ENCODE measurements around the gene SERINC3.

Gene SERINC3

GRCh38 chr20:44481719-44482416 is 40.0 kb downstream of the SERINC3 start:
- Histone ChIP-seq H3K4me3 (no peak overlapping the region), H3K4me1 (peaks cover 0 to under 1% (median 0%) of the 10 kb centered on the region in 4 donors), H3K27ac (no peak overlapping the region), H3K36me3 (peaks cover 14 to 67% (median 56%) of the 10 kb centered on the region in 3 donors), H3K9me3 (no peaks in the 10 kb centered on the region), H3K27me3 (no peaks in the 10 kb centered on the region)
- TF ChIP-seq CTCF (IDR thresholded peaks at IDR 0.05) = no peak
- no peak for DNase-seq
- intact Hi-C loops (cut with DNase I; ENCODE audit: low total_unique reads) = no loop called here

GRCh38 chr20:44480097-44480496 is 41.8 kb downstream of the SERINC3 start:
- TF ChIP-seq CTCF (IDR thresholded peaks at IDR 0.05) = no peak
- no peak overlapping the region for H3K27ac ChIP-seq
- peaks cover 0 to 13% (median 11%) of the 10 kb centered on the region in 4 donors for H3K4me1 ChIP-seq
- peaks cover 14 to 53% (median 53%) of the 10 kb centered on the region in 3 donors for H3K36me3 ChIP-seq
- no peak for DNase-seq
- no peaks in the 10 kb centered on the region for H3K9me3 ChIP-seq
- no peak overlapping the region for H3K4me3 ChIP-seq
- intact Hi-C loops (cut with DNase I; ENCODE audit: low total_unique reads) = no loop called here
- H3K27me3 ChIP-seq = no peaks in the 10 kb centered on the region

- no peak for DNase-seq
Observed at GRCh38 chr20:44479643-44480042, 42.2 kb downstream of the SERINC3 start.

GRCh38 chr20:44478206-44478605 is 43.7 kb downstream of the SERINC3 start:
- H3K27ac ChIP-seq = no peak overlapping the region
- intact Hi-C loops (cut with DNase I; ENCODE audit: low total_unique reads) = no loop called here
- H3K9me3 ChIP-seq = no peaks in the 10 kb centered on the region
- no peak for DNase-seq
- H3K4me3 ChIP-seq = no peak overlapping the region
- no peaks in the 10 kb centered on the region for H3K27me3 ChIP-seq
- TF ChIP-seq CTCF (IDR thresholded peaks at IDR 0.05) = no peak
- H3K36me3 ChIP-seq = peaks cover 8 to 34% (median 34%) of the 10 kb centered on the region in 3 donors
- peaks cover 0 to 16% (median 13%) of the 10 kb centered on the region in 4 donors for H3K4me1 ChIP-seq

More at GRCh38 chr20:44479643-44480042, 42.2 kb downstream of the SERINC3 start:
- no peaks in the 10 kb centered on the region for H3K9me3 ChIP-seq
- intact Hi-C loops (cut with DNase I; ENCODE audit: low total_unique reads) = no loop called here
- H3K36me3 ChIP-seq = peaks cover 14 to 48% (median 48%) of the 10 kb centered on the region in 3 donors
- H3K27ac ChIP-seq = no peak overlapping the region
- H3K4me3 ChIP-seq = no peak overlapping the region
- no peaks in the 10 kb centered on the region for H3K27me3 ChIP-seq
- TF ChIP-seq CTCF (IDR thresholded peaks at IDR 0.05) = no peak
- peaks cover 0 to 16% (median 13%) of the 10 kb centered on the region in 4 donors for H3K4me1 ChIP-seq

GRCh38 chr20:44477151-44477550 is 44.7 kb downstream of the SERINC3 start:
- intact Hi-C loops (cut with DNase I; ENCODE audit: low total_unique reads) = no loop called here
- DNase-seq = no peak
- Histone ChIP-seq H3K27me3 (no peaks in the 10 kb centered on the region), H3K27ac (peak overlapping the region in 1 of 2 donors; percentile 94), H3K36me3 (peaks cover 8 to 25% (median 23%) of the 10 kb centered on the region in 3 donors), H3K4me1 (peaks cover 0 to 16% (median 13%) of the 10 kb centered on the region in 4 donors), H3K4me3 (no peak overlapping the region), H3K9me3 (no peaks in the 10 kb centered on the region)
- no peak for TF ChIP-seq CTCF (IDR thresholded peaks at IDR 0.05)

All from tibial artery (tissue), 4 donors.